OCI-LY3 (cell line): ENCODE measurements around the gene C9orf72.
"Not testable (repeated sequence)": the region's sequence is repeated elsewhere in the genome, so short reads cannot be mapped to it uniquely, and the experiment has no call there.

Experiments used
- EZH2phosphoT487 ChIP-seq: fragments of 200-600 bp; shearing (Covaris generic); IDR thresholded peaks from 2 replicates; pipeline ENCODE4 v1.6.1; 2018; ENCODE audit warnings: antibody characterized with exemption, mixed run types, low read depth
- TF ChIP-seq, protein P1 (sequence below): fragments of 200-600, 300-600 bp; sonication (generic); IDR thresholded peaks from 2 replicates; pipeline ENCODE4 v1.5.1; 2014; ENCODE audit warnings: antibody characterized with exemption, low read length, low read depth

DNA sequence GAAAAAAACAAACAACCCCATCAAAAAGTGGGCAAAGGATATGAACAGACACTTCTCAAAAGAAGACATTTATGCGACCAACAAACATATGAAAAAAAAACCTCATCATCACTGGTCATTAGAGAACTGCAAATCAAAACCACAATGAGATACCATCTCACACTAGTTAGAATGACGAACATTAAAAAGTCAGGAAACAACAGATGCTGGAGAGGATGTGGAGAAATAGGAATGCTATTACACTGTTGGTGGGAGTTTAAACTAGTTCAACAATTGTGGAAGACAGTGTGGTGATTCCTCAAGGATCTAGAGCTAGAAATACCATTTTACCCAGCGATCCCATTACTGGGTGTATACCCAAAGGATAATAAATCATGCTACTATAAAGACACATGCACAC lies 72.4 kb downstream of the C9orf72 start:
- TF ChIP-seq, protein P1, sequence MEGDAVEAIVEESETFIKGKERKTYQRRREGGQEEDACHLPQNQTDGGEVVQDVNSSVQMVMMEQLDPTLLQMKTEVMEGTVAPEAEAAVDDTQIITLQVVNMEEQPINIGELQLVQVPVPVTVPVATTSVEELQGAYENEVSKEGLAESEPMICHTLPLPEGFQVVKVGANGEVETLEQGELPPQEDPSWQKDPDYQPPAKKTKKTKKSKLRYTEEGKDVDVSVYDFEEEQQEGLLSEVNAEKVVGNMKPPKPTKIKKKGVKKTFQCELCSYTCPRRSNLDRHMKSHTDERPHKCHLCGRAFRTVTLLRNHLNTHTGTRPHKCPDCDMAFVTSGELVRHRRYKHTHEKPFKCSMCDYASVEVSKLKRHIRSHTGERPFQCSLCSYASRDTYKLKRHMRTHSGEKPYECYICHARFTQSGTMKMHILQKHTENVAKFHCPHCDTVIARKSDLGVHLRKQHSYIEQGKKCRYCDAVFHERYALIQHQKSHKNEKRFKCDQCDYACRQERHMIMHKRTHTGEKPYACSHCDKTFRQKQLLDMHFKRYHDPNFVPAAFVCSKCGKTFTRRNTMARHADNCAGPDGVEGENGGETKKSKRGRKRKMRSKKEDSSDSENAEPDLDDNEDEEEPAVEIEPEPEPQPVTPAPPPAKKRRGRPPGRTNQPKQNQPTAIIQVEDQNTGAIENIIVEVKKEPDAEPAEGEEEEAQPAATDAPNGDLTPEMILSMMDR, result not testable (repeated sequence)
- not testable (repeated sequence) for TF ChIP-seq EZH2phosphoT487
